Lower leg skin (tissue), 3 donors: Measurements from ENCODE around the gene RNF5.
"Not testable (repeated sequence)": the region's sequence is repeated elsewhere in the genome, so short reads cannot be mapped to it uniquely, and the experiment has no call there.

Source experiments
- POLR2A ChIP-seq, 2 donors: fragments of 450-650 bp; IDR thresholded peaks; one replicate each; pipeline ENCODE4 v1.6.1; 2016 to 2017; ENCODE audit warnings: antibody characterized with exemption in 2 of 2, mild to moderate bottlenecking in 1 of 2, moderate library complexity in 1 of 2
- TF ChIP-seq, protein P1 (sequence below), 3 donors: fragments of 450-650 bp; IDR thresholded peaks; one replicate each; pipeline ENCODE4 v1.5.1; 2016; ENCODE audit warnings: antibody characterized with exemption in 3 of 3, mild to moderate bottlenecking in 3 of 3, moderate library complexity in 2 of 3

DNA sequence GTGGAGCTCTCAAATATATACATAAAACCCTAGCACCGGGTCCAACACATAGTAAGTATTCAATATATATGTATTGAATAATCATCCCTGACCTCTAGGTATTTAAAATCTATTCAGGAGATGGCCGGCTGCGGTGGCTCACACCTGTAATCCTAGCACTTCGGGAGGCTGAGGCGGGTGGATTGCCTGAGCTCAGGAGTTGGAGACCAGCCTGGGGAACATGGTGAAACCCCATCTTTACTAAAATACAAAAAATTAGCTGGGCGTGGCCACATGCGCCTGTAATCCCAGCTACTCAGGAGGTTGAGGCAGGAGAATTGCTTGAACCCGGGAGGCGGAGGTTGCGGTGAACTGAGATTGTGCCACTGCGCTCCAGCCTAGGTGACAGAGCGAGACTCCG, 14.9 kb downstream of the RNF5 start:
- TF ChIP-seq, protein P1, sequence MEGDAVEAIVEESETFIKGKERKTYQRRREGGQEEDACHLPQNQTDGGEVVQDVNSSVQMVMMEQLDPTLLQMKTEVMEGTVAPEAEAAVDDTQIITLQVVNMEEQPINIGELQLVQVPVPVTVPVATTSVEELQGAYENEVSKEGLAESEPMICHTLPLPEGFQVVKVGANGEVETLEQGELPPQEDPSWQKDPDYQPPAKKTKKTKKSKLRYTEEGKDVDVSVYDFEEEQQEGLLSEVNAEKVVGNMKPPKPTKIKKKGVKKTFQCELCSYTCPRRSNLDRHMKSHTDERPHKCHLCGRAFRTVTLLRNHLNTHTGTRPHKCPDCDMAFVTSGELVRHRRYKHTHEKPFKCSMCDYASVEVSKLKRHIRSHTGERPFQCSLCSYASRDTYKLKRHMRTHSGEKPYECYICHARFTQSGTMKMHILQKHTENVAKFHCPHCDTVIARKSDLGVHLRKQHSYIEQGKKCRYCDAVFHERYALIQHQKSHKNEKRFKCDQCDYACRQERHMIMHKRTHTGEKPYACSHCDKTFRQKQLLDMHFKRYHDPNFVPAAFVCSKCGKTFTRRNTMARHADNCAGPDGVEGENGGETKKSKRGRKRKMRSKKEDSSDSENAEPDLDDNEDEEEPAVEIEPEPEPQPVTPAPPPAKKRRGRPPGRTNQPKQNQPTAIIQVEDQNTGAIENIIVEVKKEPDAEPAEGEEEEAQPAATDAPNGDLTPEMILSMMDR (IDR thresholded peaks at IDR 0.05), result not testable (repeated sequence)
- TF ChIP-seq POLR2A (IDR thresholded peaks at IDR 0.05), result not testable (repeated sequence)
